ENCODE data around the gene UEVLD.

UEVLD gene

DNA sequence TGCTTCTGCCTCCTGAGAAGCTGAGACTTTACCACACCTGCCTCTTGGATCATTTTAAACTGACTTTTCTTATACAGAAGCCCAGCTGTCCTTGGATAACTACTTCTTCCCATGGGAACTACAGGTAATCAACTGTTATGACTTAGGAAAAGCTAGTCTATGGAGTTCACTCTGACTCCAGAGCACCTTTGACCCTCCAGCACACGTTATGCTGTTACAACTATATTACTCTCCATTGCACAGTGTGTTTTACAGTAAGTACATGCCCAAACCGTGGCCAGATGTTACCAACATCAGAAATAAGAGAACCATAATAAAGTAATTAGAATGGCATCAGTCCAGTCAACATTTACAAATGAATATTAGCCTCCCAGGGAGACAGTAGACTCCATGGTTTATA lies 40.5 kb downstream of the UEVLD start:
- H3F3A ChIP-seq (ENCODE audit: low read depth) = no peaks in the 10 kb centered on the region
- no peaks in the 10 kb centered on the region for H3K36me3 ChIP-seq (ENCODE audit: insufficient read depth, low read length)
- no peaks in the 10 kb centered on the region for H3K4me1 ChIP-seq (ENCODE audit: insufficient read depth, low read length, poor library complexity, severe bottlenecking)
- H4K20me1 ChIP-seq (ENCODE audit: insufficient read depth, low read length, poor library complexity, severe bottlenecking) = no peaks in the 10 kb centered on the region
- no peaks in the 10 kb centered on the region for H3K9me2 ChIP-seq (replicated peaks; ENCODE audit: low read depth, low read length)
- no peak overlapping the region for H3K9ac ChIP-seq (ENCODE audit: low read depth, low read length, poor library complexity, severe bottlenecking)
- H3K9me3 ChIP-seq (ENCODE audit: insufficient read depth, low read depth, low read length) = no peaks in the 10 kb centered on the region
- H3K79me2 ChIP-seq (ENCODE audit: insufficient read depth, low read length) = no peaks in the 10 kb centered on the region
- no peak overlapping the region for H2AFZ ChIP-seq (ENCODE audit: low read length)
- no peak overlapping the region for H3K4me3 ChIP-seq (ENCODE audit: low read length, poor library complexity, severe bottlenecking)
- H3K27me3 ChIP-seq (ENCODE audit: insufficient read depth, low read length, poor library complexity, severe bottlenecking) = no peaks in the 10 kb centered on the region
- TF ChIP-seq, protein P1, sequence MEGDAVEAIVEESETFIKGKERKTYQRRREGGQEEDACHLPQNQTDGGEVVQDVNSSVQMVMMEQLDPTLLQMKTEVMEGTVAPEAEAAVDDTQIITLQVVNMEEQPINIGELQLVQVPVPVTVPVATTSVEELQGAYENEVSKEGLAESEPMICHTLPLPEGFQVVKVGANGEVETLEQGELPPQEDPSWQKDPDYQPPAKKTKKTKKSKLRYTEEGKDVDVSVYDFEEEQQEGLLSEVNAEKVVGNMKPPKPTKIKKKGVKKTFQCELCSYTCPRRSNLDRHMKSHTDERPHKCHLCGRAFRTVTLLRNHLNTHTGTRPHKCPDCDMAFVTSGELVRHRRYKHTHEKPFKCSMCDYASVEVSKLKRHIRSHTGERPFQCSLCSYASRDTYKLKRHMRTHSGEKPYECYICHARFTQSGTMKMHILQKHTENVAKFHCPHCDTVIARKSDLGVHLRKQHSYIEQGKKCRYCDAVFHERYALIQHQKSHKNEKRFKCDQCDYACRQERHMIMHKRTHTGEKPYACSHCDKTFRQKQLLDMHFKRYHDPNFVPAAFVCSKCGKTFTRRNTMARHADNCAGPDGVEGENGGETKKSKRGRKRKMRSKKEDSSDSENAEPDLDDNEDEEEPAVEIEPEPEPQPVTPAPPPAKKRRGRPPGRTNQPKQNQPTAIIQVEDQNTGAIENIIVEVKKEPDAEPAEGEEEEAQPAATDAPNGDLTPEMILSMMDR (conservative IDR thresholded peaks at IDR 0.05; ENCODE audit: low read length) = no peak
- TF ChIP-seq EZH2phosphoT487 (IDR thresholded peaks at IDR 0.05; ENCODE audit: borderline replicate concordance) = no peak
- H3K4me2 ChIP-seq (ENCODE audit: low read depth, low read length, poor library complexity, severe bottlenecking) = no peak overlapping the region

GRCh38 chr11:18540207-18541009 lies 48.1 kb downstream of the UEVLD start:
- TF ChIP-seq, protein P1 (conservative IDR thresholded peaks at IDR 0.05; ENCODE audit: low read length) = peak; percentile 78
- TF ChIP-seq EZH2phosphoT487 (IDR thresholded peaks at IDR 0.05; ENCODE audit: borderline replicate concordance) = no peak
- H3K4me3 ChIP-seq (ENCODE audit: low read length, poor library complexity, severe bottlenecking) = no peak overlapping the region
- H3K9me3 ChIP-seq (ENCODE audit: insufficient read depth, low read depth, low read length) = no peaks in the 10 kb centered on the region
- H3K9ac ChIP-seq (ENCODE audit: low read depth, low read length, poor library complexity, severe bottlenecking) = no peak overlapping the region
- H3K4me1 ChIP-seq (ENCODE audit: insufficient read depth, low read length, poor library complexity, severe bottlenecking) = no peaks in the 10 kb centered on the region
- H4K20me1 ChIP-seq (ENCODE audit: insufficient read depth, low read length, poor library complexity, severe bottlenecking) = no peaks in the 10 kb centered on the region
- H3K27me3 ChIP-seq (ENCODE audit: insufficient read depth, low read length, poor library complexity, severe bottlenecking) = no peaks in the 10 kb centered on the region
- H3K36me3 ChIP-seq (ENCODE audit: insufficient read depth, low read length) = no peaks in the 10 kb centered on the region
- H3F3A ChIP-seq (ENCODE audit: low read depth) = no peaks in the 10 kb centered on the region
- H2AFZ ChIP-seq (ENCODE audit: low read length) = no peak overlapping the region
- H3K79me2 ChIP-seq (ENCODE audit: insufficient read depth, low read length) = no peaks in the 10 kb centered on the region
- H3K4me2 ChIP-seq (ENCODE audit: low read depth, low read length, poor library complexity, severe bottlenecking) = no peak overlapping the region
- no peaks in the 10 kb centered on the region for H3K9me2 ChIP-seq (replicated peaks; ENCODE audit: low read depth, low read length)

DNA sequence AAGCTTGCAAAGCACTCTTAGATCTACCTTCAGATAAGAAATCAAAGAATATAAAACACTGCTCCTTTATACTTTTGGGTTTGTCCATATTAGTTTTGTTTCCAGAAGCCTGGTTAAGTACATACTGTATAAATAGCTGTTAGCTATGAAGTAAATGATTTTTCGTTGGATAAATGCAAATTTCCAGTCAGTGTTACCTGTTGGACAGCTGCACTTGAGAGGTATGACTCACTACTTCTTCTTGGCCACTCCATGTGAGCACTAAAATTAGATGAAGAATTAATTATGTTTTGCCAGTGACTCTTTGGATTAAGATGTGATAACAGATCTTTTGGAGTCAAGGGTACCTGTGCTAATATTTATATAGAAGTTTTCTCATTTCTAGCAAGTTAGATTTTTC lies 52.3 kb downstream of the UEVLD start:
- Histone ChIP-seq H3F3A (ENCODE audit: low read depth) (no peaks in the 10 kb centered on the region), H3K4me3 (ENCODE audit: low read length, poor library complexity, severe bottlenecking) (no peak overlapping the region), H4K20me1 (ENCODE audit: insufficient read depth, low read length, poor library complexity, severe bottlenecking) (no peaks in the 10 kb centered on the region), H2AFZ (ENCODE audit: low read length) (no peak overlapping the region), H3K9me2 (replicated peaks; ENCODE audit: low read depth, low read length) (no peaks in the 10 kb centered on the region), H3K79me2 (ENCODE audit: insufficient read depth, low read length) (no peaks in the 10 kb centered on the region), H3K4me2 (ENCODE audit: low read depth, low read length, poor library complexity, severe bottlenecking) (no peak overlapping the region), H3K9me3 (ENCODE audit: insufficient read depth, low read depth, low read length) (no peaks in the 10 kb centered on the region), H3K4me1 (ENCODE audit: insufficient read depth, low read length, poor library complexity, severe bottlenecking) (no peaks in the 10 kb centered on the region), H3K27me3 (ENCODE audit: insufficient read depth, low read length, poor library complexity, severe bottlenecking) (no peaks in the 10 kb centered on the region), H3K9ac (ENCODE audit: low read depth, low read length, poor library complexity, severe bottlenecking) (no peak overlapping the region), H3K36me3 (ENCODE audit: insufficient read depth, low read length) (no peaks in the 10 kb centered on the region)
- TF ChIP-seq, protein P1 (conservative IDR thresholded peaks at IDR 0.05; ENCODE audit: low read length) = no peak
- TF ChIP-seq EZH2phosphoT487 (IDR thresholded peaks at IDR 0.05; ENCODE audit: borderline replicate concordance) = no peak

All from Loucy (cell line).